Stimulated activated CD4-positive, alpha-beta T cell treated with anti-CD3 and anti-CD28 coated beads, Interleukin-15, amount 100 ng/mL, for 1 hour (primary cell): ENCODE data around the gene FYN.

Experiments
- DNase-seq, 2 donors: peaks; one replicate each; pipeline ENCODE4 v3.0.0-alpha.2; 2020; ENCODE audit warnings: low read depth in 1 of 2, low spot score in 1 of 2

Gene FYN

GRCh38 chr6:111753573-111753972 is 119.7 kb downstream of the FYN start:
- no peak for DNase-seq

GRCh38 chr6:111752476-111752875 is 120.8 kb downstream of the FYN start:
- no peak for DNase-seq

GRCh38 chr6:111750753-111751673 is 122.2 kb downstream of the FYN start:
- no peak for DNase-seq

GRCh38 chr6:111750153-111750552 is 123.1 kb downstream of the FYN start:
- no peak for DNase-seq

- no peak for DNase-seq
These were observed 125.0 kb downstream of the FYN start for GRCh38 chr6:111748231-111748647.

- no peak for DNase-seq
These were observed 125.4 kb downstream of the FYN start for GRCh38 chr6:111747829-111748228.

- no peak for DNase-seq
These were observed 125.9 kb downstream of the FYN start for GRCh38 chr6:111747396-111747795.

GRCh38 chr6:111746983-111747382 is 126.3 kb downstream of the FYN start:
- DNase-seq: no peak

- no peak for DNase-seq
These were observed 127.6 kb downstream of the FYN start for GRCh38 chr6:111745636-111746035.

GRCh38 chr6:111745186-111745585 is 128.1 kb downstream of the FYN start:
- DNase-seq: no peak

- no peak for DNase-seq
These were observed 129.2 kb downstream of the FYN start for GRCh38 chr6:111743862-111744692.

GRCh38 chr6:111743360-111743759 is 129.9 kb downstream of the FYN start:
- no peak for DNase-seq

GRCh38 chr6:111741177-111741952 is 131.9 kb downstream of the FYN start:
- no peak for DNase-seq

GRCh38 chr6:111740506-111740905 is 132.7 kb downstream of the FYN start:
- no peak for DNase-seq

- DNase-seq: no peak
These were observed 134.0 kb downstream of the FYN start for GRCh38 chr6:111739257-111739696.

GRCh38 chr6:111738631-111739030 is 134.6 kb downstream of the FYN start:
- DNase-seq: no peak

GRCh38 chr6:111738156-111738555 is 135.1 kb downstream of the FYN start:
- no peak for DNase-seq

- DNase-seq: no peak
These were observed 136.2 kb downstream of the FYN start for GRCh38 chr6:111737065-111737521.

GRCh38 chr6:111736005-111736608 is 137.1 kb downstream of the FYN start:
- no peak for DNase-seq
